Parathyroid adenoma (tissue), 2 donors: ENCODE measurements around the gene DMXL1.

Experiments
- H2AFZ ChIP-seq: fragments of 300-600 bp; sonication (generic); one replicate; pipeline ENCODE4 v1.7.0; 2017; ENCODE audit warnings: antibody characterized with exemption, mild to moderate bottlenecking
- H3K27ac ChIP-seq: fragments of 300-600 bp; sonication (generic); one replicate; pipeline ENCODE4 v1.7.0; 2017
- H3K27me3 ChIP-seq: fragments of 300-600 bp; sonication (generic); one replicate; pipeline ENCODE4 v1.7.0; 2017; ENCODE audit warnings: low read length; ENCODE audit not compliant: control insufficient read depth, insufficient read depth
- H3K36me3 ChIP-seq: fragments of 300-600 bp; sonication (generic); one replicate; pipeline ENCODE4 v1.7.0; 2017; ENCODE audit warnings: low read length; ENCODE audit not compliant: control insufficient read depth, insufficient read depth
- H3K4me1 ChIP-seq: fragments of 300-600 bp; sonication (generic); one replicate; pipeline ENCODE4 v1.7.0; 2017; ENCODE audit warnings: control low read depth
- H3K4me2 ChIP-seq: fragments of 300-600 bp; sonication (generic); one replicate; pipeline ENCODE4 v1.7.0; 2017; ENCODE audit warnings: low read length
- H3K4me3 ChIP-seq: fragments of 300-600 bp; sonication (generic); one replicate; pipeline ENCODE4 v1.7.0; 2017; ENCODE audit warnings: low read depth, low read length
- H3K79me2 ChIP-seq: fragments of 300-600 bp; sonication (generic); one replicate; pipeline ENCODE4 v1.7.0; 2017; ENCODE audit warnings: control low read depth
- H3K9ac ChIP-seq: fragments of 300-600 bp; sonication (generic); one replicate; pipeline ENCODE4 v1.7.0; 2017; ENCODE audit warnings: mild to moderate bottlenecking
- H3K9me3 ChIP-seq: fragments of 300-600 bp; sonication (generic); one replicate; pipeline ENCODE4 v1.7.0; 2017; ENCODE audit warnings: low read length; ENCODE audit not compliant: control insufficient read depth
- TF ChIP-seq, protein P1 (sequence below): fragments of 300-600 bp; sonication (generic); IDR thresholded peaks from one replicate; pipeline ENCODE4 v1.7.0; 2017; ENCODE audit warnings: antibody characterized with exemption, mild to moderate bottlenecking
- donor health status: primary hyperparathyroidism.

The DMXL1 gene

DNA sequence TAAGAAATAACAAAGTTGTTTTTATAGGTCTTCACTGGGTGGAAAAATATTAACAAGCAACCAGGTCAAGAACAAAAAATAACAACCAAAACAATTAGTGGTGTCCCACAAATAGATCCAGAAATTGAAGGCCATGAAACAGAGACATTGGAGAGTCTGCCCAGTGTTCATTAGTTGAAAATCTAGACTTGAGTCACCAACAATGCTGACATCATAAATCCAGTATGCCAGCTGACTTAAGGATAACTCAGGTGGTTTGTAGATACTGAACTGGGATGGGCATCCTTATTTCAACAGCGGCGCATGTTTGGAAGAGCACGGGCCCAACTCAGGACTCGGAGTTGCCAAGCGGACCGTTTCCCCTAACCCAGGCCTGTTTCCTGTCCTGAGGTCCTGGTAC, 204.3 kb downstream of the DMXL1 start:
- Histone ChIP-seq H3K4me3 (no peak overlapping the region), H3K9me3 (no peaks in the 10 kb centered on the region), H3K27me3 (no peaks in the 10 kb centered on the region), H3K4me1 (no peaks in the 10 kb centered on the region), H3K36me3 (no peaks in the 10 kb centered on the region), H2AFZ (no peak overlapping the region), H3K9ac (no peak overlapping the region), H3K27ac (no peak overlapping the region), H3K79me2 (no peaks in the 10 kb centered on the region), H3K4me2 (no peak overlapping the region)
- TF ChIP-seq, protein P1, sequence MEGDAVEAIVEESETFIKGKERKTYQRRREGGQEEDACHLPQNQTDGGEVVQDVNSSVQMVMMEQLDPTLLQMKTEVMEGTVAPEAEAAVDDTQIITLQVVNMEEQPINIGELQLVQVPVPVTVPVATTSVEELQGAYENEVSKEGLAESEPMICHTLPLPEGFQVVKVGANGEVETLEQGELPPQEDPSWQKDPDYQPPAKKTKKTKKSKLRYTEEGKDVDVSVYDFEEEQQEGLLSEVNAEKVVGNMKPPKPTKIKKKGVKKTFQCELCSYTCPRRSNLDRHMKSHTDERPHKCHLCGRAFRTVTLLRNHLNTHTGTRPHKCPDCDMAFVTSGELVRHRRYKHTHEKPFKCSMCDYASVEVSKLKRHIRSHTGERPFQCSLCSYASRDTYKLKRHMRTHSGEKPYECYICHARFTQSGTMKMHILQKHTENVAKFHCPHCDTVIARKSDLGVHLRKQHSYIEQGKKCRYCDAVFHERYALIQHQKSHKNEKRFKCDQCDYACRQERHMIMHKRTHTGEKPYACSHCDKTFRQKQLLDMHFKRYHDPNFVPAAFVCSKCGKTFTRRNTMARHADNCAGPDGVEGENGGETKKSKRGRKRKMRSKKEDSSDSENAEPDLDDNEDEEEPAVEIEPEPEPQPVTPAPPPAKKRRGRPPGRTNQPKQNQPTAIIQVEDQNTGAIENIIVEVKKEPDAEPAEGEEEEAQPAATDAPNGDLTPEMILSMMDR: no peak

DNA sequence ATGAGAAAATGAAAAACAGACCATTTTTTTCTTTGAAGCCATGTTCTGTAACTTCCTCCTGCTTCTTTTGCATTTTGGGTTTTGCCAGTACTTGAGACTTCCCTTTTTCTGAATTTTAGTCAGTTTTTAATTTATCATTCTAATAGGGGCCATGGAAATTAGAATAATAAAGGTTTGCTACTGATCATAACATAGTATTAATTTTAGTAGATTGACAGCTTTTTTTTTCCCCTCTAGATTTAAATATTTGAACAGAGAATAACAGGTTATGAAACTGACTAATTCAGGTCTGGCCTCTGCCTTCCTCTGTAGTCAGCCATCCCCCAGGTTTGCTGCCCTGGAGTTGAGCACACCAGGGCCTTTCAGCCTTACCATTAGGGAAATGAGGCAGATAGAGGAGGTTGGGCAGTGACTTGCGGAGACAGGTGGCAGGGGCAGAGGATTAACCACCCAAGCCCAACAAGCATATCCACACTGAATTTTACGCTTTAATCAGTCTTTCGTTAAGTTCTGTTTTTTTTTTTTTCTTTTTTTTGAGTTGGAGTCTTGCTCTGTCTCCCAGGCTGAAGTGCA, 204.8 kb downstream of the DMXL1 start:
- Histone ChIP-seq H3K9ac (no peak overlapping the region), H3K27ac (no peak overlapping the region), H3K79me2 (no peaks in the 10 kb centered on the region), H2AFZ (no peak overlapping the region), H3K9me3 (no peaks in the 10 kb centered on the region), H3K4me1 (no peaks in the 10 kb centered on the region), H3K27me3 (no peaks in the 10 kb centered on the region), H3K4me2 (no peak overlapping the region), H3K36me3 (no peaks in the 10 kb centered on the region), H3K4me3 (no peak overlapping the region)
- TF ChIP-seq, protein P1: no peak

DNA sequence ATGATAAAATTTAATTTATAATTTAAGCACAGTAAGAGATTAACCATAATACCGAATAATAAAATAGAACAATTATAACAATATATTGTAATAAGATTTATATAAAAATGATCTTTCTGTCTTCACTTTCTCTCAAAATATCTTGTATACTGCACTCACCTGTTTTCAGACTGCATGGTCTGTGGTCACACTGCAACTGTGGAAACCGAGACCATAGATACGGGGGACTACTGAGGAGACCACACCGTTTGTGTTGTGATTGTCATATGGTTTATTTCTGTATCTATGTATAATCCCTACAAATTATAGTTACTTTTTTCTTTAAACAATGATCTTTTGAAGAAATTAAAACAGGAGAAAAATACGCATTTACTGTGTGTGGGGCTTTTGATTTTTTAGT, 206.1 kb downstream of the DMXL1 start:
- TF ChIP-seq, protein P1: no peak
- no peaks in the 10 kb centered on the region for H3K4me1 ChIP-seq

DNA sequence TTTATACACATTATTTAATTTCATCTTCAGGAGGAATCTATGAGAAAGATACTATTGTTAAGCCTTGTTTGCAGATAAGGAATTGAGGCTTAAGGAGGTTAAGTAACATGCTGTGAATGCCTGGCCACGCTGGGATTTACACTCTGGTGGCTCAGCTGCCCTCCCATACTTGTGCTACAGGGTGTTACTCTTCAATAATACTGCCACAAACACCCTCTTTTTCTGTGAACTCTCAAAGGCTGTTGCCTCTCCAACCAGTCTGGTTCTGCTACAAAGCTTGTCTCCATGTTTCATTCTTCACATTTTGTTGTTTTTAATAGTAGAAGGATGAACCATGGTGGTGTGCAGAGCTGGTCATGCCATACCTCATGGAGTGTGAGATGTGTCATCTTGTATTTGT, 208.2 kb downstream of the DMXL1 start:
- Histone ChIP-seq H3K79me2 (no peaks in the 10 kb centered on the region), H3K36me3 (no peaks in the 10 kb centered on the region), H3K9me3 (no peaks in the 10 kb centered on the region), H3K27me3 (no peaks in the 10 kb centered on the region), H3K27ac (no peak overlapping the region), H3K4me2 (no peak overlapping the region), H2AFZ (no peak overlapping the region), H3K4me3 (no peak overlapping the region), H3K4me1 (no peaks in the 10 kb centered on the region), H3K9ac (no peak overlapping the region)
- TF ChIP-seq, protein P1: no peak

More for the DNA sequence above, 206.1 kb downstream of the DMXL1 start:
- no peak overlapping the region for H3K9ac ChIP-seq
- no peaks in the 10 kb centered on the region for H3K9me3 ChIP-seq
- no peak overlapping the region for H2AFZ ChIP-seq
- H3K4me2 ChIP-seq: no peak overlapping the region
- H3K4me3 ChIP-seq: no peak overlapping the region
- H3K27ac ChIP-seq: no peak overlapping the region
- no peaks in the 10 kb centered on the region for H3K79me2 ChIP-seq
- H3K36me3 ChIP-seq: no peaks in the 10 kb centered on the region
- no peaks in the 10 kb centered on the region for H3K27me3 ChIP-seq

DNA sequence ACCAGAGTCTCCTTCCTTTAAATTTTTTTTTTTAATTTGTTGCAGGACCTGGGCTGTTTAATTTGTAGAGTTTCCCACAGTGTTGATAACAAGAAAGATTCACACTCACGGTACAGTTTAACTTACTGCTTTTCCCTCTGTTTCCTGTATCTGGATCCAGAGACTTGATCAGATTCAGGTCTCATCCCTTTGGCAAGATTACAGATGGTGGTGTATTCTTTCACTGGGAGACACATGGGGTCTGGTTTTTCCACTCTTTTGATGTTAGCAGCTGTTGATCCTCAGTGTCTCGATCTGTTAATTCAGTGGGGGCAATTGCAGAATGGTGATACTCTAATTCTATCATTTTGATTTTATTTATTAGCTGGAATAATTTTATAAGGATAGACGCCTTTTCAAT, 209.5 kb downstream of the DMXL1 start:
- H3K36me3 ChIP-seq: no peaks in the 10 kb centered on the region
- no peak overlapping the region for H3K9ac ChIP-seq
- no peaks in the 10 kb centered on the region for H3K9me3 ChIP-seq
- H3K27ac ChIP-seq: no peak overlapping the region
- H3K79me2 ChIP-seq: no peaks in the 10 kb centered on the region
- TF ChIP-seq, protein P1: no peak
- no peak overlapping the region for H2AFZ ChIP-seq
- H3K4me3 ChIP-seq: no peak overlapping the region
- H3K4me2 ChIP-seq: no peak overlapping the region
- H3K27me3 ChIP-seq: no peaks in the 10 kb centered on the region
- H3K4me1 ChIP-seq: peaks cover 3% of the 10 kb centered on the region
